ENCODE data around the gene RACGAP1.
"Not testable (repeated sequence)": the region's sequence is repeated elsewhere in the genome, so short reads cannot be mapped to it uniquely, and the experiment has no call there.

Gene RACGAP1

DNA sequence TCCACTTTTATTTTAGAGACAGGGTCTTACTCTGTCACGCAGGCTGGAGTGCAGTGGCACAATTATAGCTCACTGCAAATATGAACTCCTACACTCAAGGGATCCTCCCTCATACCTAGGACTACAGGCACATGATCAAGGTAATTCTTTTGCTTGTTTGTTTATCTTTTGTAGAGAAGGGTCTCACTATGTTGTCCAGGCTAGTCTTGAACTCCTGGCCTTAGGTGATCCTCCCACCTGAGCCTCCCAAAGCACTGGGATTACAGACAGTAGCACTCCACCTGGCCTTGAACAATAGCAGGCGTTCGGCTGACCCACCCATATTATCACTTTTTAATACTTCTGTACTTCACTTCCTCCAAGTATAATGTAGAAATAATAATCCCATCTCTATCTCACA is 1.4 kb upstream of the RACGAP1 start:
- no peak for DNase-seq

DNA sequence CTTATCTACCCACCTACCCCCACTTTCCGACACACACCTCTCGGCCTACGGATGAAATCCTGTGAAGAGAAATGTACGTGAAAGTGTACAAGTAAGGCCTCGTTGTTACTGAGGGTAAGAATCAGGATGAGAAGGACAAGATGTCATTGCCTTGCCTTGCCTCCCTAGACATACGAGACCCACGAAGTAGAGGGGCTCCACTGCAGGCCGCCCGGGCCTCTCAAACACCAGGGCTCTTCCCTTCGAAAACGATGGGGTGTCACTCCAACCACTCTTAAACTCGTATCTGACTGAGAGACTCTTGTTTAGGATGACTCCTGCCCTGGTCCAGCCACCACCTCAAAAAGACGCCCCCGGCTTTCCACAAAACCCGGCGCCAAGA is 498 bp downstream of the RACGAP1 start:
- no peak for DNase-seq

- DNase-seq, result no peak
Observed at GRCh38 chr12:50024227-50024626, 1.1 kb downstream of the RACGAP1 start.

- DNase-seq, result no peak
Observed at GRCh38 chr12:50022903-50023302, 2.4 kb downstream of the RACGAP1 start.

DNA sequence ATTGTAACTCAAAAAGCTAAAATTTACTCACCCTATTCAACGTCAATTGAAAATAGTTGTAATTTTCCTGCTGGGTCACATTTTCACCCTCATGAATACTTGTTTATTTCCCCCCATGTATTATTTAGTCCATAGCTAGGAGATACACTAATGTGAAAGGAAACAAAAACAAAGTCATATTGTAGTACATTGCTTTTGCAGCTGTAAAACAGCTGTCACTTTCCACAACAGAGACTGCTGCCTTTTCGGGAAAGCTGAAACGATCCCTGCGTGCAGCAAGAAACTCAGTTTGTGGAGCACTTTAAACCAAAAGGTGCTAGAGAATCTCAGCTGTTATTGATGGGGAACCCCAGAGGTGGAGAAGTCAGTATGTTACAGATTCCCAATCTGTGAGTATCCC is 4.3 kb downstream of the RACGAP1 start:
- DNase-seq, result no peak

DNA sequence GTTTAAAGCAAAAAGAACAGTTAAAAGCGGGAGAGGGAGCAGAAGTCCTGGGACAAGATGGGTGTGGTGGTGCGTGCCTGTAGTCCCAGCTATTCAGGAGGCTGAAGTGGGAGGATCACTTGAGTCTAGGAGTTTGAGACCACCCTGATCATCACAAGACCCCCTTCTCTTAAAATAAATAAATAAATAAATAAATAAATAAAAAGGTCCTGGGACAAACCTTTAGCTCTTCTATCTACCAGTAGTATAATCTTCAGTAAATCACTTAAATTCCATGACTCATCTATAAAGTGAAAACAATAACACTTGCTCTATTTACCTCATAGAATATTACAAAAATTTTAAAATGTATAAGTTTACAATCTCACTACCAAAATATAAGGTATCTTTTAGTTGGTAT is 5.8 kb downstream of the RACGAP1 start:
- no peak for DNase-seq

GRCh38 chr12:50018968-50019367 is 6.3 kb downstream of the RACGAP1 start:
- DNase-seq, result no peak

DNA sequence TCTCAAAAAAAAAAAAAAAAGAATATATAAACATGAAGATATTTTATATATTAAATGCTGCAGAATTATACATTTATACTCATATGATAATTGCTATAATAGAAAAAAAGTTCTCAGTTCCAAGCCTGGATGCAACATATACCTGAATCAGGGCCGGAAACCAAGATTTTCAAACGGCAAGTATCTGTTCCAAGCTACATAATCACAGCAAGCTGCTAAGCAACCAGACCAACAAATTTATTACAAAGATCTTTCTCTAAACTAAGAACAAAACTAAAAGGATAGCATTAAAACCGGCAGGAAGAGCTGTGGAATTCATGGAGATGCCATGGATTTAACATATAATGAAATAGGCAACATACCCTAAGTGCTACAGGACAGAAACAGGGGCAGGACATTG is 7.1 kb downstream of the RACGAP1 start:
- DNase-seq, result no peak

- DNase-seq, result peak; percentile 37
Observed at GRCh38 chr12:50017641-50018040, 7.7 kb downstream of the RACGAP1 start.

DNA sequence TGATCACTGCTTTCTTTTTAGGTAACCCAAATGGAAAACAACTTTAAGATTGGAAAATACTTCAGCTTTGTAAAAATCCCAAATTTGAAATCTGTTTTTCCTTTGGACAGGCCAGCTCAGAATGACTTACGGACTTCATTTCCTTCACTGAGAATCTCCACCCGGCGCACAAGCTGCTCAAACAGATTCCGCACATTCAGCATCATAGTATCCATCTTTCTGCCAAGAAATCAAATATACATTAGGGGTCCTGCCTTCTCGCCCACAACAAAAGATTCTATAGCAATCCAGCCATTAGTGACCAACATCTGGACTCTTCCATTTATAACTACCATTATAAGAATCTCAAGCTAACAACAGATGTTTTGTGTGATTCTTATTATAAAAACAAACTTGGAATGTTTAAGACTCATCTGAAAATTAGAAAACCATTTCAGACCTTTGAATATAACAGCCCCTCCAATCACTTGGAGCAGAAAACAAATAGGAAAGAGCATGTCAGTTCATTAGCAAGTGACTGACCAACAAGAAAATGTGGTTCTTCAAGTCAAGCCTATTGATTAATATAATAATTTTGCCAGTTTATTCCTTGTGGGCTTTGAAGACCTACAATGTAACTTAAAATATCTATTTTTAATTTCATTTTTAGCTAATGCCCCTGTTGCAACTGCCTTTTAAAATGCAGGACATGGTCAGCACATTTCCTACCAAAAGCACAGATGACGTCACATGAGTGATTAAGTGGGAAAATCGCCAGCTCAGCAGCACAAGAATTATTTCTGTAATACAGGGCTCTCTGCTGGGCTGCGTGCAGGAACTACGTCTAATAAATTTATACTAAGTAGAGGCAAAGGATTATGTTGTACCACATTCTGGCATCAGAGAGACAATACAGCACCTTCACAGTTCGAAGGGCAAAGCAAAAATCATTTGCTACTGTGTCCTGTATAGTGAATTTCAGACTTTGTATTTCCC is 8.5 kb downstream of the RACGAP1 start:
- peak; percentile 92 for DNase-seq

DNA sequence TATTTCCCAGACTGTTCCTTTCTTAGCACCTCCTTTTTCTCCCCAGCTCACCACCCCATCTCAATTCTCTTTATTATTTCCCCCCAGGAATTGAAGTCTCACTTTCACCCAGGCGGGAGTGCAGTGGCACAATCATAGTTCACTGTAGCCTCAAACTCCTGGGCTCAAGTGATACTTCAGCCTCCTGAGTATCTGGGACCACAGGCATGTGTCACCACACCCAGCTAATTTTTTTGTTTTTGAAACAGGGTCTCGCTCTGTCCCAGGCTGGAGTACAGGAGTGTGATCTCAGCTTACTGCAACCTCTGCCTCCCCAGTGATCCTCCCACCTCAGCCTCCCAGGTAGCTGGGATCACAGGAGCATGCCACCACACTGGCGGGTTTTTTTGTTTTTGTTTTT is 11.0 kb downstream of the RACGAP1 start:
- no peak for DNase-seq

DNA sequence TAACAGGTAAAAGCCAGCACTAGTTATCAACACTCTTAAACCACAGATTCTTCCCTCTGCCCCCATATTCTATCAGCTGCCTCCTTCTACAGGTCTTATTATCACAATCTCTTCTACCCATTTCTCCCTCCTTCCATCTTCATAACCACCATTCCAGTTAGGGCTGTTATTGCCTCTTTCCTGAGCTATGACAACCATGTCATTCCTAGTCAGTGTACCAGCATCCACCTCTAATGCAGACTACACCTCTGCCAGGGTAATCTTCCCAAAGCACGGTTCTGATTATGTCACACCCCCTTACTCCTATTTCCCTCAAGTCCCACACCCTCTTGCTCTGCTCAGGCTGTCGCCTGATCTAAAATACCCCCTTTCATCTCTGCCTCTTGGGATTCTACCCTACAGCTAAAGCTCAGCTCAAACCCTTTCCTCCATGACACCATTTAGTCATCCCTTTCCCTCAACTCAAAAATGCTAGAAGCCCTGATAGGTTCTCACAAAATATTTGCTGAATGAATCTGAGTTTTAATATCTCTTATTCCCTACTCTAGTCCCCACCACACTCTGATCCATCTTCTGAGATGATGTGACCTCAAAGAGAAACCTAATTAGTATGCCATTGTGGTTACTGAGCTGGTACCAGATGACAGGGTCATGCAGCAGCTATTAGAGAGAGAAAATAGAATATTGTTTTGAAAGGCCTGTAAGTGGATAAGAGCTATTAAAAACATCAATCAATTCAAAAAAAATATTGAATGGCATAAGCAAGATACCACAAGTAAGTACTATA is 11.7 kb downstream of the RACGAP1 start:
- no peak for DNase-seq

- no peak for DNase-seq
Observed at GRCh38 chr12:50006754-50007442, 18.4 kb downstream of the RACGAP1 start.

GRCh38 chr12:50006280-50006679 is 19.0 kb downstream of the RACGAP1 start:
- DNase-seq, result no peak

GRCh38 chr12:50005175-50005574 is 20.1 kb downstream of the RACGAP1 start:
- no peak for DNase-seq

GRCh38 chr12:50004696-50005095 is 20.6 kb downstream of the RACGAP1 start:
- no peak for DNase-seq

DNA sequence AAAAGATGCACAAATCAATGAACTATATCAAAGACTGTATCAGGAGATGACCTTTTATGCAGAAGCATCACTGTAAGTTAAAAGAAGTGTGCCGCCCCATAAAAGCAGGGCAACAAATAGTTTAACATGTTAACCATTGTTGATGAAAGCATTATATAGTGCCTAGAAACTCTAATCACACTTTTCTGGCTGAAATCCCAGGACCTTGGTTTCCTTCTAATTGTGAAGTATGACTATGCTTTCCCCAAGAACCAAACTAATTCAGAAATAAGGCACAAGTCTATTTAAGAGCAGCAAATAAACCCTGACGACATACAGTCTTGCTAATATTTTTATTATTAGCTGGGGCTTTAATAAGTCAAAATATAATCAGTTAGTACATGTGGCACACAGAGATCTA is 21.7 kb downstream of the RACGAP1 start:
- no peak for DNase-seq

DNA sequence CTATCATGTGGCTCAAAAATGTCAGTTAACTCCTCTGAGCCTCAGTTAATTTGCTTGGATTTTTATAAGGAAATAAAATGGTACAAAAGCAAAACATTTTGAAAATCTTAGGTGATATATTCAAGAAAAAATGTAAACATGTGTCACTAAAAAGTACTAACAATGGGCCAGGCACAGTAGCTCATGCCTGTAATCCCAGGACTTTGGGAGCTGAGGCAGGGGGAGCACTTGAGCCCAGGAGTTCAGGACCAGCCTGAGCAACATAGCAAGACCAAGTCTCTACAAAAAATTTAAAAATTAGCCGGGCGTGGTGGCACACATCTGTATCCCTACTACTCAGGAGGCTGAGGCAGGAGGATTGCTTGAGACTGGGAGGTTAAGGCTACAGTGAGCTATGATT is 26.8 kb downstream of the RACGAP1 start:
- no peak for DNase-seq

DNA sequence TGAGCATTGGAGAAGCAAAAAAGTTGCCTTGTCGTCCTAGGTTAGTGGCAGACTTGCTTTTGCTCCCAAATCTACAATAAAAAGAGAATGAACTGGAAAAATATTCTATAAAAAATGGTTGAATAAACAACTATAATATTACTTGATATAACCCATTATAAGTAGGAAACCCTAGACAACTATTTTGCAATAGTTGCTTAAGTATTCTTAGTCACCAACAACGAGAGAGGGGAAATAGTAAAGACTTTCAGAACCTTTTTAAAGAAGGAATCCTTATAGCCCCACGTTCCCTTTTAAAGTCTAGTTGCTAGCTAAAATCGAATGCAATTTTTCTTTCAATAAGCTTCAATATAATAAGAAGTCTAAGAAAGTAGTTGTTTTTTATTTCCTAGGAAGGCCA is 35.0 kb downstream of the RACGAP1 start:
- DNase-seq, result peak; percentile 82

DNA sequence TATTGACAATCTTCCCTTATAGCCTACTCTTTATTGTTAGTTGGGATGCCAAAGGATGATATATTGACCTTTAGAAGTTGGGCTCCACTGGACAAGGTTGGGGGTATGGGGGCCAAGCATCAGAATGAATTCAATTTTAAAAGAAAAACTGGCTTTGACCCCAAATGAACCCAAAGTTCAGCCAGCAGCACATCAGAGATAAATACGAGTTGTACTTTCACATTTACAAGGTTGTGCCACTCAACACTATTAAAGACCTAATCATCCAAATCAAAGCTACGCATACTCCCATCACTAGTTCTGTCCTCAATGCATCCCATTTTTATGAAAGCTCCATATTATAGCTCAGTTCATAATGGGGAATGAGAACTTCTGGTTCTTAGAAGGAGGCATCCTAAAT is 35.9 kb downstream of the RACGAP1 start:
- not testable (repeated sequence) for DNase-seq

DNA sequence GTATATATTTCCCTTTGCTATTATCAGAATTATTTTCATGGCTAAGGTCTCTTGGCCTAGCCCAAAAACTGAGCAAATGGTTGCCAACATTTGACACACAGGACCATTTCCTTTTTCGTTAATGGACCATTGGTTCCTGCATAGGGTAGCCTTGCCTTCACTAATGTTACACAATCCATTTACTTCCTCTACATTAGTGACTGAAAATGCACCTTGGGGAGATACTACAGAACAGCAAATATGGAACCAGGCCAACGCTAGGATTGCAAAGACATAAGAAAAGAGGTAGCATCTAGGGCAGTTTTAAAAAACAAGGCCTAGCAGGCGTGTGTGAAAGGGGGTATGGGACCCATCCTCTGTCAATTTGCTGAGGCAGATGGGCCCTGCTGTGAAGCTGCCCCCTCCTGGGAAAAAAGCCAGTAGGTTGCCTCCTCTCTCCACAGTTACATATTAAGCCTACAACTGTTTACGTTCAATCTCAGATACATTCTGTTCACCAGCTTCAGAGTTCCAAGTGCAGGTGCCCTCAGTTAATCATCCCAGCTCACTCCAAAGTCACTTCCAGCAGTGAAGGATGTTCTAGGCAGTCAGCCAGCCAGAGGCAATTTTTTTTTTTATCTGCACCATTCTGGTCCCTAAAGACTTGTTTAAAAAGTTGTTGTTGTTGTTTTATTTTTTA is 37.5 kb downstream of the RACGAP1 start:
- DNase-seq, result peak; percentile 53

GRCh38 chr12:49986476-49986875 is 38.8 kb downstream of the RACGAP1 start:
- DNase-seq, result peak; percentile 31

- DNase-seq, result no peak
Observed at GRCh38 chr12:49985981-49986380, 39.3 kb downstream of the RACGAP1 start.
